ENCODE measurements around the gene MAB21L4. TPM values are rescaled to one million over a fixed set of nuclear protein-coding genes. Genes with fewer than 3 reads are reported as not detected.

MAB21L4 gene
- total RNA-seq, 1 experiment from 2014 or later: 0.15 TPM

- Mint-ChIP-seq H3K4me3 (no peak overlapping the region), H3K9me3 (no peaks in the 10 kb centered on the region), H3K4me1 (peaks cover 11 to 22% of the 10 kb centered on the region in 2 experiments), H3K27me3 (ENCODE audit: low read depth) (peaks cover 23% of the 10 kb centered on the region), H3K27ac (no peak overlapping the region), H3K36me3 (ENCODE audit: insufficient read depth in 1 of 3, low read depth in 3 of 3) (no peaks in the 10 kb centered on the region)
- Histone ChIP-seq H4K5ac (ENCODE audit: insufficient read length, low read depth, low read length) (no peak overlapping the region), H2BK20ac (ENCODE audit: low read depth, low read length, poor library complexity, severe bottlenecking) (no peak overlapping the region), H2AFZ (ENCODE audit: low read length) (no peak overlapping the region), H3K14ac (ENCODE audit: insufficient read depth, low read length) (no peak overlapping the region), H4K20me1 (ENCODE audit: control insufficient read depth, insufficient read depth, insufficient read length) (no peaks in the 10 kb centered on the region), H3K27me3 (ENCODE audit: insufficient read depth, low read length) (no peaks in the 10 kb centered on the region), H3K4ac (ENCODE audit: low read depth, low read length) (no peak overlapping the region), H4K91ac (ENCODE audit: insufficient read length, low read depth, low read length) (no peak overlapping the region), H3K23ac (ENCODE audit: insufficient read length, low read depth, low read length) (no peak overlapping the region), H2BK15ac (ENCODE audit: low read depth, low read length) (no peak overlapping the region), H3K56ac (ENCODE audit: insufficient read length, low read depth, low read length) (no peak overlapping the region), H3K79me2 (ENCODE audit: insufficient read depth, low read length) (no peaks in the 10 kb centered on the region; the same call in 1 of the 2 replicates), H3K23me2 (ENCODE audit: insufficient read length, low read depth, low read length, poor library complexity, severe bottlenecking) (no peaks in the 10 kb centered on the region), H3K79me1 (ENCODE audit: insufficient read depth, low read depth, low read length, poor library complexity, severe bottlenecking) (no peaks in the 10 kb centered on the region), H2AK5ac (ENCODE audit: insufficient read length, low read length) (no peak overlapping the region), H3K18ac (ENCODE audit: insufficient read length, low read depth, low read length) (no peak overlapping the region), H3K27ac (ENCODE audit: insufficient read length, low read depth, low read length) (no peak overlapping the region), H2BK5ac (ENCODE audit: insufficient read length, low read length) (no peak overlapping the region), H4K8ac (replicated peaks; ENCODE audit: insufficient read length, low read depth, low read length) (no peak overlapping the region), H3K9ac (ENCODE audit: extremely low read depth, insufficient read length, low read length) (no peak overlapping the region), H3T11ph (ENCODE audit: low read length) (no peak overlapping the region), H3K4me1 (ENCODE audit: insufficient read depth, low read length) (no peaks in the 10 kb centered on the region), H3K9me3 (ENCODE audit: control insufficient read depth, low read depth, low read length) (no peaks in the 10 kb centered on the region), H2BK120ac (ENCODE audit: low read depth, low read length, poor library complexity, severe bottlenecking) (no peak overlapping the region), H3K4me2 (ENCODE audit: insufficient read depth, insufficient read length, low read length) (no peak overlapping the region), H2BK12ac (ENCODE audit: insufficient read length, low read depth, low read length) (no peak overlapping the region)
- no CpG with 5 or more reads among the region's 4 CpGs for WGBS (ENCODE audit: extremely low coverage, insufficient read length, low lambda C conversion rate)
- DNase-seq: no peak
- TF ChIP-seq CTCF (conservative IDR thresholded peaks at IDR 0.05): no peak
These were observed 58.3 kb downstream of the MAB21L4 start for GRCh38 chr2:240837621-240838020.

All from H9 (cell line).